B cell (primary cell): ENCODE results near the gene ASIC4.

ENCODE experiments used
- EZH2 ChIP-seq: IDR thresholded peaks from 2 replicates; pipeline ENCODE4 v1.6.1; 2012; ENCODE audit warnings: borderline replicate concordance, low read depth, mild to moderate bottlenecking, moderate library complexity, low read length; ENCODE audit not compliant: insufficient read depth, poor library complexity, severe bottlenecking
- TF ChIP-seq, protein P1 (sequence below): fragments of 200-600 bp; IDR thresholded peaks from one replicate; pipeline ENCODE4 v1.8.0; 2022; ENCODE audit warnings: antibody characterized with exemption, mild to moderate bottlenecking

- TF ChIP-seq, protein P1, sequence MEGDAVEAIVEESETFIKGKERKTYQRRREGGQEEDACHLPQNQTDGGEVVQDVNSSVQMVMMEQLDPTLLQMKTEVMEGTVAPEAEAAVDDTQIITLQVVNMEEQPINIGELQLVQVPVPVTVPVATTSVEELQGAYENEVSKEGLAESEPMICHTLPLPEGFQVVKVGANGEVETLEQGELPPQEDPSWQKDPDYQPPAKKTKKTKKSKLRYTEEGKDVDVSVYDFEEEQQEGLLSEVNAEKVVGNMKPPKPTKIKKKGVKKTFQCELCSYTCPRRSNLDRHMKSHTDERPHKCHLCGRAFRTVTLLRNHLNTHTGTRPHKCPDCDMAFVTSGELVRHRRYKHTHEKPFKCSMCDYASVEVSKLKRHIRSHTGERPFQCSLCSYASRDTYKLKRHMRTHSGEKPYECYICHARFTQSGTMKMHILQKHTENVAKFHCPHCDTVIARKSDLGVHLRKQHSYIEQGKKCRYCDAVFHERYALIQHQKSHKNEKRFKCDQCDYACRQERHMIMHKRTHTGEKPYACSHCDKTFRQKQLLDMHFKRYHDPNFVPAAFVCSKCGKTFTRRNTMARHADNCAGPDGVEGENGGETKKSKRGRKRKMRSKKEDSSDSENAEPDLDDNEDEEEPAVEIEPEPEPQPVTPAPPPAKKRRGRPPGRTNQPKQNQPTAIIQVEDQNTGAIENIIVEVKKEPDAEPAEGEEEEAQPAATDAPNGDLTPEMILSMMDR = no peak
- TF ChIP-seq EZH2 = peak; percentile 69
Observed at GRCh38 chr2:219522111-219523030, 8.1 kb downstream of the ASIC4 start.
